HuH-7 (cell line): Measurements from ENCODE around the gene RNF225.
"Not testable (repeated sequence)": the region's sequence is repeated elsewhere in the genome, so short reads cannot be mapped to it uniquely, and the experiment has no call there.

ENCODE experiments used
- DNase-seq: peaks from one replicate; pipeline ENCODE4 v3.0.0; 2011; ENCODE audit warnings: low spot score

The RNF225 gene

DNA sequence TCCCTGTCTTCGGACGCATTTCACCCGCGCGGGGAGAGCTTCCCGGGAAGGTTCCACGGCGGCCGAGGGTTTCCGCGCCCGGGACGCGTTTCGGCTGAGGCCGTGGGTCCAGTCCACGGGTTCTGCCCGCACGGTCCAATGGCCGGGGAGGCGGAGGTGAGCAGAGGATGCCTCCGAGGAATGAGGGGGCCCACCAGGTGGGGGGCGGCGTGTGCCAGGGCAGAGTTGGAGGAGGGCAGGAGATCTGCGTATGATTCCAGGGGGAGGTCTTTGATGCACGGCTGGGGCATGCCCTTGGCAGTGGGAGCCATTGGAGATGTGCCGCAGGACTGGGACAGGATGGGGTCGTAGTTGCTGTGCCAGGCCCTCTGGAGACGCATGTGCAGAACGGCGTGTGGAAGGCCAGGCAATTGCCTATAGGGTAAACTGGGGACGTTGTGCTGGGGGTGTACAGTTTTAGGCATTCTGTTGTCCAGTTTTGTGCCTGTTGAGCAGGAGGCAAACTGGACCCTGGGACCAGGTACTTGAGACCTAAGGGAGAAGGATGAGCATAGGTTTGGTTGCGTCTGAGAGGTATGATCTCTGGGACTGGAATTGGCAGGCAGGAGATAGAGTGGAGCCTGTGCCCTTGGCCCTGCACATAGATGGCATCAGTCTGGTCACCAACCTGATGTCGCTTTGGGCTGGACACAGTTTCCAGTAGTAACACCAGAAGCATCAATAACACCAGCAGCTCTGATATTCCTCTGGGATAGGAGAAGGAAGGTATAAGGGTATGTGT lies 13.7 kb downstream of the RNF225 start:
- DNase-seq = no peak

DNA sequence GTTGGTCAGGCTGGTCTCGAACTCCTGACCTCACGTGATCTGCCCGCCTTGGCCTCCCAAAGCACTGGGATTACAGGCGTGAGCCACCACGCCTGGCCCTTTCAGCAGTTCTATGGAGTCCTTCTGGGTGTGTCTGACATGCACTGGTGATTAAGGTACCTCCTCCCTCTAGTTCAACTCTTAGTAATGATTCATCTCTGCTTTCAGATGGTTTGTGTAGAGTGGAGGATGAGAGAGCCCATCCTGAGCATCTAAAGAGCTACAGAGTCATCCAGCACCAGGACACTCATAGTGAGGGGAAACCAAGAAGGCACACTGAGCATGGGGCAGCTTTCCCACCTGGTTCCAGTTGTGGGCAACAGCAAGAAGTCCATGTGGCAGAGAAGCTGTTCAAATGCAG lies 21.1 kb downstream of the RNF225 start:
- DNase-seq = no peak

DNA sequence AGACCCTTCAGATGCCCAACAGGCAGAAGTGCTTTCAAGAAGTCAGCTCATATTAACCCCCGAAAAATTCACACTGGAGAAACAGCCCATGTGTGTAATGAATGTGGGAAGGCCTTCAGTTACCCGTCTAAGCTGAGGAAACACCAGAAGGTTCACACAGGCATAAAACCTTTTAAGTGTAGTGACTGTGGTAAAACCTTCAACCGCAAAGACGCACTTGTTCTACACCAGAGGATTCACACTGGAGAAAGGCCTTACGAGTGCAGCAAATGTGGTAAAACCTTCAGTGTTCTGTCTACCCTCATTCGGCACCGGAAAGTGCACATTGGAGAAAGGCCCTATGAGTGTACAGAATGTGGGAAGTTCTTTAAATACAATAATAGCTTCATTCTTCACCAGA lies 21.6 kb downstream of the RNF225 start:
- DNase-seq = no peak

DNA sequence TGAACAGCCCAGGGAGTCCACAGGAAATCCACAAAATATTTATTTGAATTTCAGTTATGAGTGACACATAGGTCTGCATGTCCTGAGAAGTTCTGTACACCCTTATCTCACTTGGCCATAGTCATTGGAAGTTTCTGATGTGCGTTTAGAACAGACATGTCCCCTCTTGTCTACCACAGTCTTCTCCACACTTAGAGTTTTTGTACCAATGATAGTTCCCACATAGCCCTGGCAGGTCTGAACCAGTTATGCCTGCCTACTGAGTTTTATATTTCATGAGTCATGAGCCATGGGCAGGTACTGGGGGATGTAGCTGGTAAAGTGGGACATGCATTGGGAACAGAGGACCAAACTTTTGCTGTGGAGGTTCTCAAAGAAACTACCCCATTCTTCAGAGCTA lies 33.2 kb downstream of the RNF225 start:
- no peak for DNase-seq

DNA sequence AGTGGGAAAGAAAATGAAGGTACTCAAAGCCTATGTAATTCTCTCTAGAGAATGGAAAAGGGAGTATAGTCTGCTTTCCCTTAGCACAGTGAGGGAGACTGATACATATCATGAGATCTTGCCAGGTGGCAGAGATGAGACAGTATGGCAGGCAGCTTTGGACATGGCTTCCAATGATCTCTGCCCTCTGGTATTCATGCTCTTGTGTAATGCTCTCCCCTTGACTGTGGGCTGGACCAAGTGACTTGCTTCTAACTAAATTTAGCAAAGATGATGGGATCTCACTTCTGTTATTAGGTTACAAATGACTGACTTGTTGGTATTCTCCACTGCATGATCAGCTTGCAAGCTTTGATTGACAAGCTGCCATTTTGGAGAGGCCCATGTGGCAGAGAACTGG lies 34.3 kb downstream of the RNF225 start:
- no peak for DNase-seq

DNA sequence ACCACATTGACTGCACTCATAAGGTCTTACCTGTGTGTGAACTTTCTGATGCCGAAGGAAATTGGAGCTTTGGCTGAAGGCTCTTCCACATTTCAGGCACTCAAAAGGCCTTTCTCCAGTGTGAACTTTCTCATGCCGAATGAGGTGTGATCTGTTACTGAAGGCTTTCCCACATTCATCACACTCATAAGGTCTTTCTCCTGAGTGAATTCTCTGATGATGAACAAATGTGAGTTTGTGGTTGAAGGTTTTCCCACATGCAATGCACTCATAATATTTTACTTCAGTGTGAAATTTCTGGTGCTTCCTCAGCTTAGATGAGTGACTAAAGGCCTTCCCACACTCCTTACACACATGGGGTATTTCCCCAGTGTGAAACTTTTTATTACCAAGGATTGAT lies 38.8 kb downstream of the RNF225 start:
- no peak for DNase-seq

DNA sequence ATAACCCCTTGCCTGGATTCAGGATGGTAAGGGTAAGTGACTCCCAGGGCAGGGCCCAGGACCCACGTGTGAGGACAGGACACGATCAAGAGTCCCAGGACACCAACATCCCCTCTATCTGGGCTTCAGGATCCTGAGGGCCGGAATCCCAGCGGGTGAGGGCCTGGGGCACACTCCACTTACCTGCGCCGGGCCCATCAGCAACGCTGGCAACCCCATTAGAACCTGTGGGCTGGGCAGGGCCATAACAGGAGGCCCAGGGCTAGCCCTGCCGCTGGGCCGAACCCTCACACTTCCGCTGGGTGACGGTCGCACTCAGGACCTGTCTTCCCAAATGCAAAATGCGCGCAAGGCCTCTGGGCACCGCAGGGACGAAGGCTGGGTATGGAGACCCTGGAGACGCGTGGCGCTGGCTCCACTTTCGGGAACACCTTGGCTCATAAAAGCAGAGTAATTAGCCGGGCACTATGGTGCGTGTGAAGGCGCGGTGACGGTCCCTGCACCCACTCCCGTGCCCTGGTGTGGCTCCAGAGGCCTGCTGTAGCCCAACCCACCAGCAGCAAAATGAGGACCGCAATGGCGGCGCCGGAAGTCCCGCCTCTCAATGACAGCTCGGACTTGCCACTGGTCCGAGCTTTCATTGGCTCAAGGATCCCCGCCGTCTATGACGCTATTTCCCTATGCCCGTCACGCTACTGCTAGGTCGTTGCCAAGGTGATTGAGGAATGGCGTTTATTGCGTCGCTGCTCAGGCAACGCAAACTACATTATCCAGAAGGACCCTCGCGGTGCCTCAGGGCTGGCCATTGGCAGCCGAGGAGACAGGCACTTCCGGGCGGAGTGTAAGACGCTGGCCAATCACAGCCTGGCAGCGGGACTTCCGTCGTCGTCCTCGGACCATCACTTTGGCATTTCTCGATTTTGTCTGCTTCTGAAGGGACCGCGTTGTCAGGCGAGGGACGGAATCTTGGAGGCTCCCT lies 44.4 kb downstream of the RNF225 start, which contains the start of gene ZNF132:
Gene ZNF132 (minus strand): TSS at position 578 of the 979 bp plus-strand sequence. CDS start 332 bp downstream, at position 246.
- no peak for DNase-seq

DNA sequence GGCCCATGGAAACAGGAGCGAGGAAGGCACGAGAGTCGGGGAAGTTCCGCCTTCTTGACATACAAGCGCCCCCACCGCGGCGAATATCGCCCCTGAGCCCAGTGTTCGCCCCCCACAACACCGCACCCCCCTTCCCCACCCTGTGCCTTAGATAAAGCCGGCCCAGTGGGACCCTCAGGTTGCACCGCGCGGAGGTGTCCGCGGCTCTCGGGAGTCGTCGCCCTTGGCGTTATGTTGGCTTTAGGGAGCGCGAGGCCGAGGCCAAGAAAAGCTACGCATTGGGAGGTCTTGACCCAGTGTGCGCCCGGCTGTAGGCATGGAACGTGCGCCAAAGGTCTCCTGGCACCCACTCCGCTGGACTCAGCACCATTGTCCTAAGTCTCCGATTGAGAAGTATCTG lies 45.1 kb downstream of the RNF225 start:
- DNase-seq = no peak

DNA sequence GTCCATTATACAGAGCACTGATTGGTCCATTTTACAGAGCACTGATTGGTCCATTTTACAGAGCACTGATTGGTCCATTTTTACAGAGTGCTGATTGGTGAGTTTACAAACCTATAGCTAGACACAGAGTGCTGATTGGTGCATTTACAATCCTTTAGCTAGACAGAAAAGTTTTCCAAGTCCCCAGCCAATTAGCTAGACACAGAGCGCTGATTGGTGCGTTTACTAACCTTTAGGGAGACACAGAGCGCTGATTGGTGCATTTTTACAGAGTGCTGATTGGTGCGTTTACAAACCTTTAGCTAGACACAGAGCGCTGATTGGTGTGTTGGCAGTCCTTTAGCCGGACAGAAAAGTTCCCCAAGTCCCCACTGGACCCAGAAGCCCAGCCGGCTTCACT lies 47.5 kb downstream of the RNF225 start:
- DNase-seq = not testable (repeated sequence)
